Measurements from ENCODE around the gene LPAR2. TPM values are rescaled to one million over a fixed set of nuclear protein-coding genes. Genes with fewer than 3 reads are reported as not detected.

Gene LPAR2
- total RNA-seq, 1 donor from 2014 or later = 34.1 TPM

DNA sequence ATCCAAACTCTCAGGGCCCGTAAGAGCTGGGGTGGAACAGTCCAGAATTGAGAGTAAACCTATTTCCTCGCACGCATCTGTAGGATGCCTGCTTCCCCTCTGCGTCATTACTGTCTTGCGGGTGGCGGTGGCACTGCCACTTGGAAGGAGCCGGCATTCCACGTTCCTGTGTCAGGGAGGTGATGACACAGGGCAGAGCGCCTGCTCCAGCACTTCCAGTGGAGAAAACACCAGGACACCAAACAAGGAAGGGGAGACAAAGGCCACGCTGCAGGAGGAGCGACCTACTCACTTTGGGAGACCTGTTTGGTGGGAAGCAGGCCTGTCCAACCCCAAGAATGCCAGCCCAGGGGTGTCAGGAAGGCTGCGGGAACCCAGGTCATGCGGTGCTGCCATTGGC is 46.6 kb downstream of the LPAR2 start:
- no peak for DNase-seq (ENCODE audit: low read depth)
- H3K4me3 ChIP-seq (ENCODE audit: low read depth, low read length) = no peak overlapping the region
- TF ChIP-seq, protein P1, sequence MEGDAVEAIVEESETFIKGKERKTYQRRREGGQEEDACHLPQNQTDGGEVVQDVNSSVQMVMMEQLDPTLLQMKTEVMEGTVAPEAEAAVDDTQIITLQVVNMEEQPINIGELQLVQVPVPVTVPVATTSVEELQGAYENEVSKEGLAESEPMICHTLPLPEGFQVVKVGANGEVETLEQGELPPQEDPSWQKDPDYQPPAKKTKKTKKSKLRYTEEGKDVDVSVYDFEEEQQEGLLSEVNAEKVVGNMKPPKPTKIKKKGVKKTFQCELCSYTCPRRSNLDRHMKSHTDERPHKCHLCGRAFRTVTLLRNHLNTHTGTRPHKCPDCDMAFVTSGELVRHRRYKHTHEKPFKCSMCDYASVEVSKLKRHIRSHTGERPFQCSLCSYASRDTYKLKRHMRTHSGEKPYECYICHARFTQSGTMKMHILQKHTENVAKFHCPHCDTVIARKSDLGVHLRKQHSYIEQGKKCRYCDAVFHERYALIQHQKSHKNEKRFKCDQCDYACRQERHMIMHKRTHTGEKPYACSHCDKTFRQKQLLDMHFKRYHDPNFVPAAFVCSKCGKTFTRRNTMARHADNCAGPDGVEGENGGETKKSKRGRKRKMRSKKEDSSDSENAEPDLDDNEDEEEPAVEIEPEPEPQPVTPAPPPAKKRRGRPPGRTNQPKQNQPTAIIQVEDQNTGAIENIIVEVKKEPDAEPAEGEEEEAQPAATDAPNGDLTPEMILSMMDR (conservative IDR thresholded peaks at IDR 0.05; ENCODE audit: low read depth, low read length) = no peak

DNA sequence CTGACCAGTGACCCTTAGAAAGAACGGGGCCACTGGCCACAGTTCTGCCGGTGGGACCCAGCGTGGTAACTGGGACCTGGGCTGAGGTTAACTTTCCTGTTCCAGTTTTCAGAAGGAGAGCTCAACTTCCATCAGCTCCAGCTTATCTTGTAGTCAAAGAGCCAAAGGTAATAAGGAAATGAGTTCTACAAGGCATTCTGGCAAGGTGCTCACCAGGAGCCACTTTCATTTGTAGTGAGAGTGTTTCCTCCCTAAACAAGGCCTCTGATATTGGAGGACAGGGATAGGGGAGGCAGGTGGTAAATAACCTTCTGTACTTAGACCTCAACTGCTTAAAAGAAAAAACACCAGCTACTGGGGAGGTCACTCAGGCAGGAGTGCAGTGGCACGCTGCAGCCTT is 47.6 kb downstream of the LPAR2 start:
- no peak for DNase-seq (ENCODE audit: low read depth)
- TF ChIP-seq, protein P1 (conservative IDR thresholded peaks at IDR 0.05; ENCODE audit: low read depth, low read length) = no peak
- H3K4me3 ChIP-seq (ENCODE audit: low read depth, low read length) = no peak overlapping the region

GRCh38 chr19:19579533-19580361 is 48.3 kb downstream of the LPAR2 start:
- no peak overlapping the region for H3K4me3 ChIP-seq (ENCODE audit: low read depth, low read length)
- TF ChIP-seq, protein P1 (conservative IDR thresholded peaks at IDR 0.05; ENCODE audit: low read depth, low read length) = no peak
- no peak for DNase-seq (ENCODE audit: low read depth)

DNA sequence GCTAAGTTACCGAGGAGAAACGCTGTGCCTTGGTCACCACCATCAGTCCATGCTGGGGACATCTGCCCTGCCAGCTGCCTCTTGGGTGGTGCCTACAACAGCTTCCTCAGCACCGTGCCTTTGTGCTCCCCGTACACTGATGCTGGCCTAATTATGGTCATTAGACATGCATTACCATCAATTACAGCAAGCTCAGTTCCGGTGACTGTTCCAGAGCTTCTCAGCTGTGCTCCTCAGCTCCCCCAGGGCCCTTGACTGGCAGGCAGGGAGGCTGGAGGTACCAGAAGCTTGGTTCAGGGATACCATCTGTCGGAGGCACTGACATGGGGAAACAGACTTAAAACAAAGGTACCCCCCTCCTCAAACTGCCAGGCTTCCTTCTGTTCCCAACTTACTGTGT is 49.8 kb downstream of the LPAR2 start:
- no peak overlapping the region for H3K4me3 ChIP-seq (ENCODE audit: low read depth, low read length)
- TF ChIP-seq, protein P1 (conservative IDR thresholded peaks at IDR 0.05; ENCODE audit: low read depth, low read length) = no peak
- DNase-seq (ENCODE audit: low read depth) = no peak

DNA sequence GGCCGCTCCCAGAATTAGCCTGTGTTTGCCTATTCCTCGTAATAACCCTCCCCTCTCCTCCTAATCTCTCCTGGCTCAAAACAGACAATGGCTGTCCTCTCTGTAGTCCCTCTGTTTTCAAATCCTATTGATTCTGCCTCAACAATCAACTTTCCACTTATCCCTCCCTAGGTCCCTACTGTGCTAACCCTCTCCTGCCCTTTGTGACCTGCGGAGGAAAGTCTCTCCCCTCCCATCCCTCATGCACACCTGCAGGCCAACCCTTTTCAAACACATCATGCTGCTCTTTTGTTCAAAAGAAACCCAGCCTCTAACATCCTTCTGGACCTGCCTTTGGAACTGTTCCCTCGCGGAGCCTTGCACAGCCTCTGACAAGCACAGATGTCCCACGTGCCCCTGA is 52.6 kb downstream of the LPAR2 start:
- H3K4me3 ChIP-seq (ENCODE audit: low read depth, low read length) = no peak overlapping the region
- TF ChIP-seq, protein P1 (conservative IDR thresholded peaks at IDR 0.05; ENCODE audit: low read depth, low read length) = no peak
- no peak for DNase-seq (ENCODE audit: low read depth)

Other genes starting within 250 kb of the LPAR2 start
- 86.2 and 118 TPM in 2 replicates for gene GATAD2A, start 222.5 kb downstream of the LPAR2 start, total RNA-seq
- gene TSSK6, start 112.7 kb downstream of the LPAR2 start, total RNA-seq = 0.58 and 1.7 TPM in 2 replicates
- 166 and 181 TPM in 2 replicates for gene NDUFA13, start 112.0 kb downstream of the LPAR2 start, total RNA-seq
- 0.51 and 0.58 TPM in 2 replicates for gene YJEFN3, start 99.3 kb downstream of the LPAR2 start, total RNA-seq
- 0.06 TPM in 1 of 2 replicates, not detected in the other for gene CILP2, start 90.0 kb downstream of the LPAR2 start, total RNA-seq
- 0.43 and 2.7 TPM in 2 replicates for gene PBX4, start 9.5 kb downstream of the LPAR2 start, total RNA-seq
- gene GMIP, start 15.4 kb upstream of the LPAR2 start, total RNA-seq = 14.6 and 17.0 TPM in 2 replicates
- 97.2 and 242 TPM in 2 replicates for gene ATP13A1, start 35.5 kb upstream of the LPAR2 start, total RNA-seq
- gene ZNF101, start 40.6 kb upstream of the LPAR2 start, total RNA-seq = 6.2 and 7.6 TPM in 2 replicates
- gene ZNF14, start 104.9 kb upstream of the LPAR2 start, total RNA-seq = 2.0 and 2.7 TPM in 2 replicates
- 10.4 and 12.8 TPM in 2 replicates for gene ZNF506, start 193.5 kb upstream of the LPAR2 start, total RNA-seq
- gene ZNF253, start 237.7 kb upstream of the LPAR2 start, total RNA-seq = 6.9 and 8.1 TPM in 2 replicates